Measurements from ENCODE around the gene LRP4.

Gene LRP4

GRCh38 chr11:46895821-46896220, 22.5 kb downstream of the LRP4 start:
- no peak for TF ChIP-seq CTCF (IDR thresholded peaks at IDR 0.05; ENCODE audit: borderline replicate concordance, control extremely low read depth, extremely low read depth, insufficient read depth, missing control alignments)
- DNase-seq (ENCODE audit: low spot score), result no peak
- in situ Hi-C loops (cut with MboI; ENCODE audit: low sequenced_read_pairs, unreplicated experiment), result no loop called here

- in situ Hi-C loops (cut with MboI; ENCODE audit: low sequenced_read_pairs, unreplicated experiment), result no loop called here
- no peak for TF ChIP-seq CTCF (IDR thresholded peaks at IDR 0.05; ENCODE audit: borderline replicate concordance, control extremely low read depth, extremely low read depth, insufficient read depth, missing control alignments)
- no peak for DNase-seq (ENCODE audit: low spot score)
These were observed 23.4 kb downstream of the LRP4 start for GRCh38 chr11:46894961-46895360.

- in situ Hi-C loops (cut with MboI; ENCODE audit: low sequenced_read_pairs, unreplicated experiment), result no loop called here
- no peak for TF ChIP-seq CTCF (IDR thresholded peaks at IDR 0.05; ENCODE audit: borderline replicate concordance, control extremely low read depth, extremely low read depth, insufficient read depth, missing control alignments)
- DNase-seq (ENCODE audit: low spot score), result no peak
These were observed 23.8 kb downstream of the LRP4 start for GRCh38 chr11:46894506-46894905.

- no peak for TF ChIP-seq CTCF (IDR thresholded peaks at IDR 0.05; ENCODE audit: borderline replicate concordance, control extremely low read depth, extremely low read depth, insufficient read depth, missing control alignments)
- in situ Hi-C loops (cut with MboI; ENCODE audit: low sequenced_read_pairs, unreplicated experiment), result no loop called here
These were observed 25.5 kb downstream of the LRP4 start for GRCh38 chr11:46892838-46893237.

GRCh38 chr11:46892109-46892508, 26.2 kb downstream of the LRP4 start:
- no peak for DNase-seq (ENCODE audit: low spot score)
- in situ Hi-C loops (cut with MboI; ENCODE audit: low sequenced_read_pairs, unreplicated experiment), result no loop called here
- TF ChIP-seq CTCF (IDR thresholded peaks at IDR 0.05; ENCODE audit: borderline replicate concordance, control extremely low read depth, extremely low read depth, insufficient read depth, missing control alignments), result no peak

More at GRCh38 chr11:46892838-46893237, 25.5 kb downstream of the LRP4 start:
- no peak for DNase-seq (ENCODE audit: low spot score)

GRCh38 chr11:46890665-46891064, 27.7 kb downstream of the LRP4 start:
- DNase-seq (ENCODE audit: low spot score), result no peak
- TF ChIP-seq CTCF (IDR thresholded peaks at IDR 0.05; ENCODE audit: borderline replicate concordance, control extremely low read depth, extremely low read depth, insufficient read depth, missing control alignments), result no peak
- in situ Hi-C loops (cut with MboI; ENCODE audit: low sequenced_read_pairs, unreplicated experiment), result no loop called here
